HepG2 (cell line): ENCODE measurements around the gene TET2. TPM values are rescaled to one million over a fixed set of nuclear protein-coding genes. Genes with fewer than 3 reads are reported as not detected.

Experiments
- ELF1 ChIP-seq: sonication (generic); formaldehyde crosslinking; IDR thresholded peaks from 2 replicates; pipeline ENCODE4 v1.4.0; 2020; ENCODE audit warnings: missing genetic modification reagents
- HNF4A ChIP-seq: sonication (generic); formaldehyde crosslinking; IDR thresholded peaks from 2 replicates; pipeline ENCODE4 v1.4.0; 2020; ENCODE audit warnings: missing genetic modification reagents
- HNRNPK ChIP-seq: fragments of 200-400 bp; formaldehyde crosslinking; IDR thresholded peaks from 2 replicates; pipeline ENCODE4 v1.6.1; 2018; ENCODE audit warnings: low read length, low read depth, moderate library complexity, mild to moderate bottlenecking; ENCODE audit not compliant: poor library complexity, severe bottlenecking
- MYNN ChIP-seq: sonication (generic); formaldehyde crosslinking; IDR thresholded peaks from 2 replicates; pipeline ENCODE4 v1.4.0; 2020; ENCODE audit warnings: mild to moderate bottlenecking, low read depth, missing genetic modification reagents
- ZFP82 ChIP-seq: sonication (generic); formaldehyde crosslinking; IDR thresholded peaks from 2 replicates; pipeline ENCODE4 v1.5.1; 2020; ENCODE audit warnings: mild to moderate bottlenecking, missing genetic modification reagents, borderline replicate concordance
- ZNF260 ChIP-seq: sonication (generic); formaldehyde crosslinking; IDR thresholded peaks from 2 replicates; pipeline ENCODE4 v1.4.0; 2020; ENCODE audit warnings: missing genetic modification reagents, low read depth, mild to moderate bottlenecking, borderline replicate concordance
- ZNF616 ChIP-seq: sonication (generic); formaldehyde crosslinking; IDR thresholded peaks from 2 replicates; pipeline ENCODE4 v1.5.0; 2020; ENCODE audit warnings: low read depth, mild to moderate bottlenecking, missing genetic modification reagents
- polyA plus RNA-seq, 8 experiments: library from polyadenylated mRNA; depleted of rRNA in 3 of 8; stranded (reverse) in 7 of 8; unstranded in 1 of 8; fragments of >200 nt; fragmentation: Illumina TruSeq in 4 of 8; extraction: Trizol in 4 of 8; gene quantifications; 2 replicates each; pipeline versions ENCODE4 v1.2.1 to v1.2.3, GENCODE V29; 2011 to 2016; ENCODE audit warnings: low read depth in 4 of 8, missing spikeins in 1 of 8, mixed read lengths in 1 of 8; ENCODE audit not compliant: insufficient read depth in 1 of 8
- total RNA-seq, 5 experiments: library from RNA; depleted of rRNA; stranded (reverse); fragments of >200 nt; fragmentation: Illumina TruSeq; extraction: Trizol; gene quantifications; 2 replicates each; pipeline ENCODE4 v1.2.3, GENCODE V29; 2016; ENCODE audit warnings: low read depth in 1 of 5
- TF ChIP-seq, protein P1 (sequence below): sonication (generic); formaldehyde crosslinking; IDR thresholded peaks from 2 replicates; pipeline ENCODE4 v1.4.0; 2020; ENCODE audit warnings: mild to moderate bottlenecking, missing genetic modification reagents
- TF ChIP-seq, protein P2 (sequence below): sonication (generic); formaldehyde crosslinking; IDR thresholded peaks from 2 replicates; pipeline ENCODE4 v1.4.0; 2020; ENCODE audit warnings: missing genetic modification reagents
- TF ChIP-seq, protein P3 (sequence below): sonication (generic); formaldehyde crosslinking; IDR thresholded peaks from 2 replicates; pipeline ENCODE4 v1.9.0; 2022; ENCODE audit warnings: missing genetic modification reagents, mild to moderate bottlenecking, borderline replicate concordance
- TF ChIP-seq, protein P4 (sequence below): sonication (generic); formaldehyde crosslinking; IDR thresholded peaks from 2 replicates; pipeline ENCODE4 v1.4.0; 2020; ENCODE audit warnings: mild to moderate bottlenecking, missing genetic modification reagents

TET2 gene
- total and polyA plus RNA-seq, 2 of the 13 experiments (the other 11 are each of a cell fraction or from before 2014, with no cell fraction given): 4.7 to 4.8 TPM

DNA sequence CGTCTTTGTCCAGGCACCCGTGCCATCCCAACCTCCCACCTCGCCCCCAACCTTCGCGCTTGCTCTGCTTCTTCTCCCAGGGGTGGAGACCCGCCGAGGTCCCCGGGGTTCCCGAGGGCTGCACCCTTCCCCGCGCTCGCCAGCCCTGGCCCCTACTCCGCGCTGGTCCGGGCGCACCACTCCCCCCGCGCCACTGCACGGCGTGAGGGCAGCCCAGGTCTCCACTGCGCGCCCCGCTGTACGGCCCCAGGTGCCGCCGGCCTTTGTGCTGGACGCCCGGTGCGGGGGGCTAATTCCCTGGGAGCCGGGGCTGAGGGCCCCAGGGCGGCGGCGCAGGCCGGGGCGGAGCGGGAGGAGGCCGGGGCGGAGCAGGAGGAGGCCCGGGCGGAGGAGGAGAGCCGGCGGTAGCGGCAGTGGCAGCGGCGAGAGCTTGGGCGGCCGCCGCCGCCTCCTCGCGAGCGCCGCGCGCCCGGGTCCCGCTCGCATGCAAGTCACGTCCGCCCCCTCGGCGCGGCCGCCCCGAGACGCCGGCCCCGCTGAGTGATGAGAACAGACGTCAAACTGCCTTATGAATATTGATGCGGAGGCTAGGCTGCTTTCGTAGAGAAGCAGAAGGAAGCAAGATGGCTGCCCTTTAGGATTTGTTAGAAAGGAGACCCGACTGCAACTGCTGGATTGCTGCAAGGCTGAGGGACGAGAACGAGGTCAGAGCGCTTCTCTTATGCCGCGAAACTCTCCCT lies at the start of gene TET2 (continued):
- TF ChIP-seq, protein P1, sequence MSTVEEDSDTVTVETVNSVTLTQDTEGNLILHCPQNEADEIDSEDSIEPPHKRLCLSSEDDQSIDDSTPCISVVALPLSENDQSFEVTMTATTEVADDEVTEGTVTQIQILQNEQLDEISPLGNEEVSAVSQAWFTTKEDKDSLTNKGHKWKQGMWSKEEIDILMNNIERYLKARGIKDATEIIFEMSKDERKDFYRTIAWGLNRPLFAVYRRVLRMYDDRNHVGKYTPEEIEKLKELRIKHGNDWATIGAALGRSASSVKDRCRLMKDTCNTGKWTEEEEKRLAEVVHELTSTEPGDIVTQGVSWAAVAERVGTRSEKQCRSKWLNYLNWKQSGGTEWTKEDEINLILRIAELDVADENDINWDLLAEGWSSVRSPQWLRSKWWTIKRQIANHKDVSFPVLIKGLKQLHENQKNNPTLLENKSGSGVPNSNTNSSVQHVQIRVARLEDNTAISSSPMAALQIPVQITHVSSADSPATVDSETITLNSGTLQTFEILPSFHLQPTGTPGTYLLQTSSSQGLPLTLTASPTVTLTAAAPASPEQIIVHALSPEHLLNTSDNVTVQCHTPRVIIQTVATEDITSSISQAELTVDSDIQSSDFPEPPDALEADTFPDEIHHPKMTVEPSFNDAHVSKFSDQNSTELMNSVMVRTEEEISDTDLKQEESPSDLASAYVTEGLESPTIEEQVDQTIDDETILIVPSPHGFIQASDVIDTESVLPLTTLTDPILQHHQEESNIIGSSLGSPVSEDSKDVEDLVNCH (CRISPR knock-in tag): no peak
- TF ChIP-seq, protein P2, sequence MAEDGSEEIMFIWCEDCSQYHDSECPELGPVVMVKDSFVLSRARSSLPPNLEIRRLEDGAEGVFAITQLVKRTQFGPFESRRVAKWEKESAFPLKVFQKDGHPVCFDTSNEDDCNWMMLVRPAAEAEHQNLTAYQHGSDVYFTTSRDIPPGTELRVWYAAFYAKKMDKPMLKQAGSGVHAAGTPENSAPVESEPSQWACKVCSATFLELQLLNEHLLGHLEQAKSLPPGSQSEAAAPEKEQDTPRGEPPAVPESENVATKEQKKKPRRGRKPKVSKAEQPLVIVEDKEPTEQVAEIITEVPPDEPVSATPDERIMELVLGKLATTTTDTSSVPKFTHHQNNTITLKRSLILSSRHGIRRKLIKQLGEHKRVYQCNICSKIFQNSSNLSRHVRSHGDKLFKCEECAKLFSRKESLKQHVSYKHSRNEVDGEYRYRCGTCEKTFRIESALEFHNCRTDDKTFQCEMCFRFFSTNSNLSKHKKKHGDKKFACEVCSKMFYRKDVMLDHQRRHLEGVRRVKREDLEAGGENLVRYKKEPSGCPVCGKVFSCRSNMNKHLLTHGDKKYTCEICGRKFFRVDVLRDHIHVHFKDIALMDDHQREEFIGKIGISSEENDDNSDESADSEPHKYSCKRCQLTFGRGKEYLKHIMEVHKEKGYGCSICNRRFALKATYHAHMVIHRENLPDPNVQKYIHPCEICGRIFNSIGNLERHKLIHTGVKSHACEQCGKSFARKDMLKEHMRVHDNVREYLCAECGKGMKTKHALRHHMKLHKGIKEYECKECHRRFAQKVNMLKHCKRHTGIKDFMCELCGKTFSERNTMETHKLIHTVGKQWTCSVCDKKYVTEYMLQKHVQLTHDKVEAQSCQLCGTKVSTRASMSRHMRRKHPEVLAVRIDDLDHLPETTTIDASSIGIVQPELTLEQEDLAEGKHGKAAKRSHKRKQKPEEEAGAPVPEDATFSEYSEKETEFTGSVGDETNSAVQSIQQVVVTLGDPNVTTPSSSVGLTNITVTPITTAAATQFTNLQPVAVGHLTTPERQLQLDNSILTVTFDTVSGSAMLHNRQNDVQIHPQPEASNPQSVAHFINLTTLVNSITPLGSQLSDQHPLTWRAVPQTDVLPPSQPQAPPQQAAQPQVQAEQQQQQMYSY (CRISPR knock-in tag): no peak
- no peak for TF ChIP-seq ELF1 (CRISPR knock-in tag)
- TF ChIP-seq, protein P3, sequence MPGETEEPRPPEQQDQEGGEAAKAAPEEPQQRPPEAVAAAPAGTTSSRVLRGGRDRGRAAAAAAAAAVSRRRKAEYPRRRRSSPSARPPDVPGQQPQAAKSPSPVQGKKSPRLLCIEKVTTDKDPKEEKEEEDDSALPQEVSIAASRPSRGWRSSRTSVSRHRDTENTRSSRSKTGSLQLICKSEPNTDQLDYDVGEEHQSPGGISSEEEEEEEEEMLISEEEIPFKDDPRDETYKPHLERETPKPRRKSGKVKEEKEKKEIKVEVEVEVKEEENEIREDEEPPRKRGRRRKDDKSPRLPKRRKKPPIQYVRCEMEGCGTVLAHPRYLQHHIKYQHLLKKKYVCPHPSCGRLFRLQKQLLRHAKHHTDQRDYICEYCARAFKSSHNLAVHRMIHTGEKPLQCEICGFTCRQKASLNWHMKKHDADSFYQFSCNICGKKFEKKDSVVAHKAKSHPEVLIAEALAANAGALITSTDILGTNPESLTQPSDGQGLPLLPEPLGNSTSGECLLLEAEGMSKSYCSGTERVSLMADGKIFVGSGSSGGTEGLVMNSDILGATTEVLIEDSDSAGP: peak; percentile 54
- no peak for TF ChIP-seq ZFP82 (CRISPR knock-in tag)
- TF ChIP-seq, protein P4, sequence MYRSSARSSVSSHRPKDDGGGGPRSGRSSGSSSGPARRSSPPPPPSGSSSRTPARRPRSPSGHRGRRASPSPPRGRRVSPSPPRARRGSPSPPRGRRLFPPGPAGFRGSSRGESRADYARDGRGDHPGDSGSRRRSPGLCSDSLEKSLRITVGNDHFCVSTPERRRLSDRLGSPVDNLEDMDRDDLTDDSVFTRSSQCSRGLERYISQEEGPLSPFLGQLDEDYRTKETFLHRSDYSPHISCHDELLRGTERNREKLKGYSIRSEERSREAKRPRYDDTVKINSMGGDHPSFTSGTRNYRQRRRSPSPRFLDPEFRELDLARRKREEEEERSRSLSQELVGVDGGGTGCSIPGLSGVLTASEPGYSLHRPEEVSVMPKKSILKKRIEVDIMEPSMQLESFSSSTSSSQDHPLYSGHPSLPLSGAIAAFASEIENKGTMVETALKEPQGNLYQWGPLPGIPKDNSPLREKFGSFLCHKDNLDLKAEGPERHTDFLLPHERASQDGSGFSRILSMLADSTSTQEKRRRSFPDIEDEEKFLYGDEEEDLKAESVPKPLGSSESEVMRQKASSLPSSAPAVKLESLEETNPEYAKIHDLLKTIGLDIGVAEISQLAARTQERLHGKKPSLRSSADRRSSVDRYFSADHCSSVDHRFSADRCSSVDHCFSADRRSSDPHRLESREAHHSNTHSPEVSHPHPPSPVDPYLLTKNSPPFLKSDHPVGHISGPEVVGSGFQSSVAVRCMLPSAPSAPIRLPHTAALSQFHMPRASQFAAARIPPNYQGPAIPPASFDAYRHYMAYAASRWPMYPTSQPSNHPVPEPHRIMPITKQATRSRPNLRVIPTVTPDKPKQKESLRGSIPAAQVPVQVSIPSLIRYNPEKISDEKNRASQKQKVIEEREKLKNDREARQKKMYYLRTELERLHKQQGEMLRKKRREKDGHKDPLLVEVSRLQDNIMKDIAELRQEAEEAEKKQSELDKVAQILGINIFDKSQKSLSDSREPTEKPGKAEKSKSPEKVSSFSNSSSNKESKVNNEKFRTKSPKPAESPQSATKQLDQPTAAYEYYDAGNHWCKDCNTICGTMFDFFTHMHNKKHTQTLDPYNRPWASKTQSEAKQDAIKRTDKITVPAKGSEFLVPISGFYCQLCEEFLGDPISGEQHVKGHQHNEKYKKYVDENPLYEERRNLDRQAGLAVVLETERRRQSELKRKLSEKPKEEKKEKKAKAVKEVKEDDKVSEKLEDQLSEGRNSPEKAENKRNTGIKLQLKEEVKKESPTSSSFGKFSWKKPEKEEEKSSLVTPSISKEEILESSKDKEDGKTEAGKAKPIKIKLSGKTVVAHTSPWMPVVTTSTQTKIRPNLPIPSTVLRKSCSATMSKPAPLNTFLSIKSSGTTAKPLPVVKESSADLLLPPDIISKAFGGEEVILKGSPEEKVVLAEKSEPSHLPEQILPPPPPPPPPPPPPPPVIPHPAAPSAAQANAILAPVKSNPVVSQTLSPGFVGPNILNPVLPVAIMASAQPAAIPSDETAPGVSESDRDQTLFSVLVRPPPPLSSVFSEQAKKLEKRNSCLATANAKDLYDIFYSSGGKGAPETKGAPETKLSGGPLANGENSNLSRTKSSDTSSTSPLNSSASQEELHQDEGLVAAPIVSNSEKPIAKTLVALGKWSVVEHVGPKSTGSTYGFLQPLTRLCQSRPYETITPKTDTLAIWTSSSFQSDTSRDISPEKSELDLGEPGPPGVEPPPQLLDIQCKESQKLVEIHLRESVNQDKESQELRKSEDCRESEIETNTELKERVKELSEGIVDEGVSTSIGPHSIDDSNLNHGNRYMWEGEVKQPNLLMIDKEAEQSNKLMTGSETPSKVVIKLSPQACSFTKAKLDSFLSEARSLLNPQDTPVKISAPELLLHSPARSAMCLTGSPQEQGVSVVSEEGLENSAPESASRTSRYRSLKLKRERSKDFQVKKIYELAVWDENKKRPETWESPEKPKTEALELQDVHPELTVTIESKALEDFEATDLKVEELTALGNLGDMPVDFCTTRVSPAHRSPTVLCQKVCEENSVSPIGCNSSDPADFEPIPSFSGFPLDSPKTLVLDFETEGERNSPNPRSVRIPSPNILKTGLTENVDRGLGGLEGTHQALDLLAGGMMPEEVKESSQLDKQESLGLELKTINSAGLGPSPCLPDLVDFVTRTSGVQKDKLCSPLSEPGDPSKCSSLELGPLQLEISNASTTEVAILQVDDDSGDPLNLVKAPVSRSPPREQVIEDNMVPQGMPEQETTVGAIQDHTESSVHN (CRISPR knock-in tag): no peak; the same call in 1 of the 2 replicates
- TF ChIP-seq HNF4A (CRISPR knock-in tag): no peak
- TF ChIP-seq ZNF260 (CRISPR knock-in tag): no peak
- no peak for TF ChIP-seq ZNF616 (CRISPR knock-in tag)
- peak; percentile 47 for TF ChIP-seq HNRNPK
- TF ChIP-seq MYNN: 0 out of 2 replicates have a peak, but pooled peaks have one; percentile 63
